Bronchial epithelial cell (primary cell): ENCODE results near the gene ALG1L2. TPM values are rescaled to one million over a fixed set of nuclear protein-coding genes. Genes with fewer than 3 reads are reported as not detected.
"Not testable (repeated sequence)": the region's sequence is repeated elsewhere in the genome, so short reads cannot be mapped to it uniquely, and the experiment has no call there.

Source experiments
- DNase-seq: peaks from one replicate; pipeline ENCODE4 v3.0.0-alpha.2; 2010; ENCODE audit warnings: low read depth
- FAIRE-seq: peaks from 2 replicates; lab custom pipeline; 2011; peaks lifted over from hg19 to GRCh38; lab: Jason Lieb, UNC
- H3K27me3 ChIP-seq: 2 replicates; pipeline ENCODE4 v1.5.1; 2011; ENCODE audit warnings: low read length; ENCODE audit not compliant: control insufficient read depth, insufficient read depth
- H3K36me3 ChIP-seq: 2 replicates; pipeline ENCODE4 v1.5.1; 2011; ENCODE audit warnings: low read length; ENCODE audit not compliant: control insufficient read depth, insufficient read depth
- H3K4me3 ChIP-seq: 2 replicates; pipeline ENCODE4 v1.5.1; 2011; ENCODE audit warnings: mild to moderate bottlenecking, low read depth, low read length, control low read depth
- total RNA-seq: library from RNA; depleted of rRNA; stranded (reverse); fragments of >200 nt; gene quantifications from 2 replicates; pipeline ENCODE4 v1.2.1, GENCODE V29; 2014
- TF ChIP-seq, protein P1 (sequence below): IDR thresholded peaks from 2 replicates; pipeline ENCODE4 v1.5.1; 2011; ENCODE audit warnings: mild to moderate bottlenecking, moderate library complexity, low read length, control low read depth, inconsistent platforms; ENCODE audit not compliant: insufficient read depth, severe bottlenecking

ALG1L2 gene, protein sequence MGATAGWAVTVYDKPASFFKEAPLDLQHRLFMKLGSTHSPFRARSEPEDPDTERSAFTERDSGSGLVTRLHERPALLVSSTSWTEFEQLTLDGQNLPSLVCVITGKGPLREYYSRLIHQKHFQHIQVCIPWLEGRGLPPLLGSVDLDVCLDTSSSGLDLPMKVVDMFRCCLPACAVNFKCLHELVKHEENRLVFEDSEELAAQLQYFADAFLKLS
- not detected in 2 replicates for total RNA-seq

DNA sequence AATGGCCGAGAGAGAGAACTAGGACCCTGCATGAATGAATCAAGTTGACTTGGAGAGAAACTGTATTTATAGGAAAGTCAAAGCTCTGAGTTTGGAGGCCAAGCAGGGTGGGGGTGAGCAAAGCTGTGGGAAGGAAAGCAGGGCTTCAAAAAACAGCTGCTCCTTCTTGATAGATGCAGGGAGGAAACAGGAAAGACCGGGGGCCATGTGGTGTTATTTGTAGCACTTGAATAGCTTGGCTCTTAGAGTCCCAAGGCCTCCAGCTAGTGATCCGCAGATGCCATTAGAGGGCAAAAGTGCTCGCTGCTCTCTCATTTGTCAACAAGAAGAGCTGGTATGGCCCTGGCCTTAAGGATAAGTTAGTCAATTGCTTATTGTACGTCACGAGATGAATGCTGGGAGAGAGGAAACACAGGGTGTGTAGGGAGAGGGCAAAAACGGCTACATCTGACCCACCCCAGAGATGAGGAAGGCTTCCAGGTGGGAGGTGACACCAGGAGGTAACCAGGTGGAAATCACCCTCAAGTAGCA, at the start of gene ALG1L2:
ALG1L2 (plus strand) TSS at position 481 of the 531 bp plus-strand sequence. CDS start 186 bp downstream, outside the sequence.
- TF ChIP-seq, protein P1, sequence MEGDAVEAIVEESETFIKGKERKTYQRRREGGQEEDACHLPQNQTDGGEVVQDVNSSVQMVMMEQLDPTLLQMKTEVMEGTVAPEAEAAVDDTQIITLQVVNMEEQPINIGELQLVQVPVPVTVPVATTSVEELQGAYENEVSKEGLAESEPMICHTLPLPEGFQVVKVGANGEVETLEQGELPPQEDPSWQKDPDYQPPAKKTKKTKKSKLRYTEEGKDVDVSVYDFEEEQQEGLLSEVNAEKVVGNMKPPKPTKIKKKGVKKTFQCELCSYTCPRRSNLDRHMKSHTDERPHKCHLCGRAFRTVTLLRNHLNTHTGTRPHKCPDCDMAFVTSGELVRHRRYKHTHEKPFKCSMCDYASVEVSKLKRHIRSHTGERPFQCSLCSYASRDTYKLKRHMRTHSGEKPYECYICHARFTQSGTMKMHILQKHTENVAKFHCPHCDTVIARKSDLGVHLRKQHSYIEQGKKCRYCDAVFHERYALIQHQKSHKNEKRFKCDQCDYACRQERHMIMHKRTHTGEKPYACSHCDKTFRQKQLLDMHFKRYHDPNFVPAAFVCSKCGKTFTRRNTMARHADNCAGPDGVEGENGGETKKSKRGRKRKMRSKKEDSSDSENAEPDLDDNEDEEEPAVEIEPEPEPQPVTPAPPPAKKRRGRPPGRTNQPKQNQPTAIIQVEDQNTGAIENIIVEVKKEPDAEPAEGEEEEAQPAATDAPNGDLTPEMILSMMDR = no peak
- no peak for DNase-seq
- Histone ChIP-seq H3K4me3 (no peak within 1 kb of the TSS), H3K27me3 (no peaks in the 10 kb centered on the region), H3K36me3 (no peaks in the 10 kb centered on the region)
- FAIRE-seq = no peak

DNA sequence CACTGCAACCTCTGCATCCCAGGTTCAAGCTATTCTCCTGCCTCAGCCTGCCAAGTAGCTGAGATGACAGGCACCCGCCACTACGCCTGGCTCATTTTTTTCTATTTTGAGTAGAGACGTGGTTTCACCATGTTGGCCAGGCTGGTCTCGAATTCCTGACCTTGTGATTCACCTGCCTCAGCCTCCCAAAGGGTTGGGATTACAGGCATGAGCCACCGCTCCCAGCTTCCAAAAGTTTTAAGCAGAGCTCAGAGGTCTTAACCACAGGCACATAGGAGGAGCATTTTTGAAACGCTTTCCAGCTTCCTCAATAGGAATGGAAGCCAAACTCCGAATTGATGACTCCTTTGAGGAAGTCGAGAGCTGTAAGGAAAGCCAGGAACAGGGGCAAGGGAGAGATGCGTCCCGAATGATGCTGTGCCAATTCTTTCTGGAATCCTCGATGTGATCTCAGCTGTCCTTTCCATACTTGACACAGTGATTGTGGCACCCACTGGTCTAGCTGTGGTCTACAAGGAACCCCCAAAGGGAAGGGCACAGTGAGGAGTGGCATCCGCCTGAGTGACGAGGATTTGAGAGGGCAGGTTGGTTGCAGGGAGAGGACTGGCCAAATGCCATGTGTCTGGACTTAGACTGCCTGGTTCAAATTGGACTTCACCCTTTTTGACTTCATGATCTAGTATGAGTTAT, 44.4 kb upstream of the ALG1L2 start:
- not testable (repeated sequence) for DNase-seq, H3K27me3 ChIP-seq, FAIRE-seq, H3K36me3 ChIP-seq, H3K4me3 ChIP-seq

DNA sequence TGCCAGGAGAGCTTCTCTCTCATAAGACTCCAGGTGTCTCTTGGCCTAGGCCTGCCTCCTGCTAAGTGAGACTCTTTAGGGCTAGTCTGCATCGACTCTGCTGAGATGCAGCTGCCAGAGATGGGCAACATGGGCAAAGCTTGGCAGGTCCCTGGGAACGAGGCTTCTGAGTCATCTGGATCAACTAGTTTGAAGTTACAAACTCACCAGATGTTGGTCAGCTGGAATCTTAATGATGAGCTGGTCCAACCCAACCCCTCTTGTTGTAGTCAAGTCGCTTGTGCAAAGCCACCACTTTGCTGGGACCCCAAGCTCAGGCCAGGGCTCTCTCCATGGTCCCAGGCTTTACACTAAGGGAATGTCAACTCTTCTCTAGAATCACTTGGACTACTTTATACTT, 38.9 kb upstream of the ALG1L2 start:
- H3K4me3 ChIP-seq, H3K36me3 ChIP-seq: not testable (repeated sequence)
- peak; percentile 6 for DNase-seq

DNA sequence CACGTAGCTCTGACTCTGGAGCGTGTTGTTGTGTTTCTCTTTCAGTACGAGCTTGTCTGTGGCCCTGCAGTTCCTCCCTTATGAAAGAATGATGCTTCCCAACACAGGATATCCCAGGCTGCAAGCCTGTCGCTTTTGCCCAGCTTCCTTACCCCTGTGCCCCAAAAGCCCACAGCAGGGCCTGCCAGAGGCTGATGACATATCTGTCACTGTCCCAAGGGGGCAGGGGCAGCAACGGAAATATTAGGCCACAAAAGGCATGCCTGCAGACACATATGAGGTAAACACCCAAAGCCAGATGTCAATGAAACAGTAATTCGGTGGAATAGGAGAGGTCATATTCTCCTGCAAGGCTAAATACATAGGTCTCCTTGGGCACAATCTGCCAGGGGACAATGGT, 38.0 kb upstream of the ALG1L2 start:
- H3K27me3 ChIP-seq, DNase-seq, H3K36me3 ChIP-seq, H3K4me3 ChIP-seq, FAIRE-seq: not testable (repeated sequence)

More for the DNA sequence above, 38.9 kb upstream of the ALG1L2 start:
- FAIRE-seq, H3K27me3 ChIP-seq: not testable (repeated sequence)

- no peaks in the 10 kb centered on the region for H3K27me3 ChIP-seq
- peak; percentile 66 for FAIRE-seq
- DNase-seq = no peak
These were observed 37.3 kb upstream of the ALG1L2 start for GRCh38 chr3:130044370-130044769.

GRCh38 chr3:130048726-130049125, 32.9 kb upstream of the ALG1L2 start:
- Histone ChIP-seq H3K4me3 (no peak overlapping the region), H3K27me3 (no peaks in the 10 kb centered on the region), H3K36me3 (no peaks in the 10 kb centered on the region)
- FAIRE-seq = no peak
- TF ChIP-seq, protein P1 = no peak
- no peak for DNase-seq

More at GRCh38 chr3:130044370-130044769, 37.3 kb upstream of the ALG1L2 start:
- TF ChIP-seq, protein P1 = no peak
- no peak overlapping the region for H3K4me3 ChIP-seq
- no peaks in the 10 kb centered on the region for H3K36me3 ChIP-seq

DNA sequence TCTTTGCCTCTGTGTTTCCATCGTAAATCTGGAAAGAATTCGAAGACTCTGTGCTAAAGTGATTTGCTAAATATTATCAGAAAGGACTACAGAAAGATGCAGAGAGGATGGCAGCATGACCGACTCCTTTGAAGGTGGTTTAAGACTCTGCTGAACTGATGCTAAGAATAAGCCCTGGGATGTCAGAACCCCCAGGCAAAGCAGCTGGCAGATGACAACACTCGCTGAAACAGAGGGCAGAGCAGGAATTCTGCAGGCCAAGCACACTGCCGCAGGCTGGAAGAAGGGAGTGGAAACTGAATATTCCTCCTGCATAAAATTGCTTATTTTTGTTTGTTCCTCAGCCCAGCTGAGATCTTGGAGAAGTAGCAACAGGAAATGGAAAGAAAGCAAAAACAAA, 29.3 kb upstream of the ALG1L2 start:
- H3K27me3 ChIP-seq = not testable (repeated sequence)

GRCh38 chr3:130052965-130053364, 28.7 kb upstream of the ALG1L2 start:
- H3K27me3 ChIP-seq, FAIRE-seq, DNase-seq, H3K4me3 ChIP-seq, H3K36me3 ChIP-seq: not testable (repeated sequence)

More for the DNA sequence above, 29.3 kb upstream of the ALG1L2 start:
- FAIRE-seq, H3K36me3 ChIP-seq, DNase-seq, H3K4me3 ChIP-seq: not testable (repeated sequence)

- H3K36me3 ChIP-seq, FAIRE-seq, H3K27me3 ChIP-seq, DNase-seq, H3K4me3 ChIP-seq: not testable (repeated sequence)
These were observed 23.9 kb upstream of the ALG1L2 start for GRCh38 chr3:130057536-130058266.

GRCh38 chr3:130058267-130058657, 23.4 kb upstream of the ALG1L2 start:
- FAIRE-seq, H3K36me3 ChIP-seq, H3K4me3 ChIP-seq, H3K27me3 ChIP-seq, DNase-seq: not testable (repeated sequence)
